Measurements from ENCODE around the gene WBP2NL.
A peak's percentile ranks its signal among the peaks of the same experiment; 100 is the strongest.

WBP2NL gene

DNA sequence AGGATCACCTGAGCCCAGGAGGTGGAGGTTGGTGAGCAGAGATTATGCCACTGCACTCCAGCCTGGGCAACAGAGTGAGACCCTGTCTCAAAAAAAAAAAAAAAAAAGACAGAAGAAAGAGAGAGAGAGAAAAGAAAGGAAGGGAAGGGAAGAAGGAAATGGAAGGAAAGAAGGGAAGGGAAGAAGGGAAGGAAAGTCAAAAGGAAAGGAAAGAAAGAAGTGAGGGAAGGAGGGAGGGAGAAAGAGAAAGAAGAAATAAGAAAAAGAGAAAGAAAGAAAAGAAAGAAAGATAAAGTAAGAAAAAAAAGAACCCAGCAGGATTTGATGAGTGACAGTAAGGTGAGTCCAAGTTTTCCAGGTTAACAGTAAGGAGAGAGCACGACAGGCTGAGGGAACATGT lies 19.6 kb downstream of the WBP2NL start:
- DNase-seq: no peak
- in situ Hi-C loops (cut with MboI; ENCODE audit: low pct_unique_long_range_greater_than_20kb, low sequenced_read_pairs): no loop called here

GRCh38 chr22:42021571-42021970 lies 23.0 kb downstream of the WBP2NL start:
- DNase-seq: no peak
- in situ Hi-C loops (cut with MboI; ENCODE audit: low pct_unique_long_range_greater_than_20kb, low sequenced_read_pairs): no loop called here

DNA sequence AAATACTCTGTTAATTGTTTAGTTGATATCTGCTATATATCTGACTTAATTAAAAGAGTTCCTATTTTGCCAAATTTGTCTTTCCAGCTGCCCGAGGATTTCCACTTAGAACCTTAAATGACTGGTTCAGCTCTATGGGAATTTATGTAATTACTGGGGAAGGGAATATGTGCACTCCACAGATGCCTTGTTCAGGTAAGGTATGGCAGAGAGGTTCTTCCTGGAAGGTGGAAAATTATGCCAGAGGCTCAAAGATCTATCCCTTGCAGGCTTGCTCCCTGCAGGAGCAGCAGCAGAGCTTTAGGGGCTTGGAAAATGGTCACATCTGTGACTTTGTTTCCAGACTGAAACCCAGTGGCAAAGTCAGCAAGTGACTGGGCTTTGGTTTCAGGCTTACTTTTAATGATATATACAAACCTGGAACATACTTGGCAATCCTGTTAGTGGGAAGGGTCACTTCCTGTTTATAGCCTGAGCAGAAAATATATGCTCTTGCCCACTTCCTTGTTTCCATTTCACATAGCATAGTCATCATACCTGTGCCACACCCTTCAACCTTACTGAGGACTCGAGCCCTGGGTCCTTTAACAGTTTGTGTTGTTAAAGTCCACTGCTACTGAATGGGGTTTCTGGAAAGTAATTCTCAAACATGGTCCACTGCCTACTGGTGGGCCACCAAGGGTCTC lies 23.7 kb downstream of the WBP2NL start:
- in situ Hi-C loops (cut with MboI; ENCODE audit: low pct_unique_long_range_greater_than_20kb, low sequenced_read_pairs): no loop called here
- peak; percentile 25 for DNase-seq

DNA sequence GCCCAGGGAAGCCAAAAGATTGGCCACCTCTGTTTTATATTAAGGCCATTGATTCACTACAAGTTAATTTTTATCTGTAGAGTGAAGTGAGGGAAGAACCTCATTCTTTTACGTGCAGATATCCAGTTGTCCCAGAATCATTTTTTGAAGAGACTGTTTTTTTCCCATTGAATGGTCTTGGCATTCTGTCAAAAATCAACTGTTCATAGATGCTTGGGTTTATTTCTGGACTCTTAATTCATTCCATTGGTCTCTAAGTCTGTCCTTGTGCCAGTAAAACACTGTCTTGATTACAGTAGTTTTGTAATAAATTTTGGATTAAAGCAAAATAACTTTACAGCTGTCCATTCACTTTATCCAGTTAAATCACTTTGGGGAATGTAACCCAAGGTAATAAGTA lies 26.8 kb downstream of the WBP2NL start:
- in situ Hi-C loops (cut with MboI; ENCODE audit: low pct_unique_long_range_greater_than_20kb, low sequenced_read_pairs): no loop called here

DNA sequence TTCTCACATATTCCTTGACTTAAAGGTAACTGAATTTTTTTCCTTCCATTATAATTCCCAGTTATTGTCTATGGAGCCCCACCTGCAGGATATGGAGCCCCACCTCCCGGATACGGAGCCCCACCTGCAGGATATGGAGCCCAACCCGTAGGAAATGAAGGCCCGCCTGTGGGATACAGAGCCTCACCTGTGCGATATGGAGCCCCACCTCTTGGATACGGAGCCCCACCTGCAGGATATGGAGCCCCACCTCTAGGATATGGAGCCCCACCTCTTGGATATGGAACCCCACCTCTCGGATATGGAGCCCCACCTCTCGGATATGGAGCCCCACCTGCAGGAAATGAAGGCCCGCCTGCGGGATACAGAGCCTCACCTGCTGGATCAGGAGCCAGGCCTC lies 28.1 kb downstream of the WBP2NL start:
- no peak for DNase-seq
- in situ Hi-C loops (cut with MboI; ENCODE audit: low pct_unique_long_range_greater_than_20kb, low sequenced_read_pairs): no loop called here

More for the DNA sequence above, 26.8 kb downstream of the WBP2NL start:
- no peak for DNase-seq

DNA sequence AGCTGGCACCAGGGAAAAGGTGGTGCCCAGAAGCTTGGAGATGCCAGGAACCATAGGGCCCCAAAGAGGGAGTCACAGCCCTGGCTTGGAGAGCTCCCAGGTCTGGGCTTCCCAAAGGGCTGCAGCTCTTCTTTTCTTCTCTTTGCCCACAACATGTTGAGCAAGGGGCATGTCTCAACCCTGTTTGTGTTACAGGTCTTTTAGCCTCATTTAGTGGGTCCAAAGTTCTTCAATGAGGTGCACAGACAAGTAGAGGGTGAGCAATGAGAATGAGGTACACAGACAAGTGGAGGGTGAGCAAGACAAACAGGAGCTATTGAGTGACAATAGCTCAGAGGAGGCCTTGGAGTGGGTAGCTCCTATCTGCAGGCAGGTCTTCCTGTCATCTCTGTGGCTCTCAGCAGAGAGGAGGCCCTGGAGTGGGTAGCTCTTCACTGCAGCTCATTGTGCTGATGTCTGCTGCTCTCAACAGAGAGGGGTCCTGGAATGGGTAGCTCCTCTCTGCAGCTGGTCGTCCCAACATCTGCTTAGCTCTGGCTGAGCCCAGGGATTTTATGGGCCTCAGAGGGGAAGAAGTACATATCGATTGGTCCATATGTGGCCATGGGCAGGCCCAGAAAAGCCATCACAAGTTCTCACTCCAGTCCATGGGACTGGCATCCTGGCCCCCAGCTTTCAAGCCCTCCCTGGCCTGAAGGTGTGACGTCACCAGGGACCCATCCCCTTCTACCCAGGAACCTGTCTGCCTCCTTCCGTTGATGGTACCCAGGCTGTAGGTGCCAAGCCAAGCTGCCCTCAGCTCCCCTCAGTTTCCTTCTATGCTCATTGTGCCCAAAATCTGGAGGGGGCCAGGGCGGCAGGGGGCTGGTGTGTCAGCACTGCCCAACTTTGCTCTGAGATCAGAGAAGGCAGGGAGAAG lies 34.9 kb downstream of the WBP2NL start:
- DNase-seq: no peak
- in situ Hi-C loops (cut with MboI; ENCODE audit: low pct_unique_long_range_greater_than_20kb, low sequenced_read_pairs): no loop called here

DNA sequence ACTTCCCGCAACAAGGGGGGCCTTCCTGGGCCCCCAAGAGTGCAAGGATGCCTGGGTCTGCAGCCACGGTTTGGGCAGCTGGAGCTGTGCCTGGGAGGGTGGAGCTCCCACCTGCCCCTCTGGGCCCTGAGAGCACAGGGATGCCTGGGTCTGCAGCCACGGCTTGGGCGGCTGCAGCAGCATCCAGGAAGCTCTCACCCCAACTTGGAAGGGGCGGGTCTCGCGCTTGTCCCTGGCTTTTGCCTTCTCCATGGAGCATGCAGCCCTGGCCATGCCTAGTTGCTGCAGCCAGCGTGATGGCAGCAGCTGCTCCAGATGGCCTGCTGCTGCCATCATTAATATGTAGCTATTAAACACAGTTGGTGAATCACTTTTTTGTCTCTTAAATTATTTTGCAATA lies 36.7 kb downstream of the WBP2NL start:
- in situ Hi-C loops (cut with MboI; ENCODE audit: low pct_unique_long_range_greater_than_20kb, low sequenced_read_pairs): no loop called here
- no peak for DNase-seq

DNA sequence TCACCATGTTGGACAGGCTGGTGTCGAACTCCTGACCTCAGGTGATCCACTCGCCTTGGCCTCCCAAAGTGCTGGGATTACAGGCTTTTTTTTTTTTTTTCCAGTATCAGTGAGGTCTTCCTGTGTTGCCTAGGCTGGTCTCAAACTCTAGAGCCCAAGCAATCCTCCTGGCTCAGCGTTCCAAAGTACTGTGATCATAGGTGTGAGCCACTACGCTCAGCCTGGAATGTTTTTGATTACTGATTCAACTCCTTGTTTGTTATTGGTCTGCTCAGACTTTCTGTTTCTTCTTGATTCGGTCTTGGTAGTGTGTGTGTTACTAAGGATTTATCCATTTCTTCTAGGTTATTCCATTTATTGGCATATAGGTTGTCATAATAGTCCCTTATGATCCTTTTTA lies 40.7 kb downstream of the WBP2NL start:
- no peak for DNase-seq
- in situ Hi-C loops (cut with MboI; ENCODE audit: low pct_unique_long_range_greater_than_20kb, low sequenced_read_pairs): no loop called here

GRCh38 chr22:42041784-42042183 lies 43.2 kb downstream of the WBP2NL start:
- in situ Hi-C loops (cut with MboI; ENCODE audit: low pct_unique_long_range_greater_than_20kb, low sequenced_read_pairs): no loop called here
- no peak for DNase-seq

- in situ Hi-C loops (cut with MboI; ENCODE audit: low pct_unique_long_range_greater_than_20kb, low sequenced_read_pairs): no loop called here
- no peak for DNase-seq
These were observed 52.1 kb downstream of the WBP2NL start for GRCh38 chr22:42050641-42051180.

GRCh38 chr22:42052765-42053164 lies 54.2 kb downstream of the WBP2NL start:
- in situ Hi-C loops (cut with MboI; ENCODE audit: low pct_unique_long_range_greater_than_20kb, low sequenced_read_pairs): no loop called here

GRCh38 chr22:42056757-42057511 lies 58.3 kb downstream of the WBP2NL start:
- DNase-seq: no peak
- in situ Hi-C loops (cut with MboI; ENCODE audit: low pct_unique_long_range_greater_than_20kb, low sequenced_read_pairs): no loop called here

More at GRCh38 chr22:42052765-42053164, 54.2 kb downstream of the WBP2NL start:
- no peak for DNase-seq

DNA sequence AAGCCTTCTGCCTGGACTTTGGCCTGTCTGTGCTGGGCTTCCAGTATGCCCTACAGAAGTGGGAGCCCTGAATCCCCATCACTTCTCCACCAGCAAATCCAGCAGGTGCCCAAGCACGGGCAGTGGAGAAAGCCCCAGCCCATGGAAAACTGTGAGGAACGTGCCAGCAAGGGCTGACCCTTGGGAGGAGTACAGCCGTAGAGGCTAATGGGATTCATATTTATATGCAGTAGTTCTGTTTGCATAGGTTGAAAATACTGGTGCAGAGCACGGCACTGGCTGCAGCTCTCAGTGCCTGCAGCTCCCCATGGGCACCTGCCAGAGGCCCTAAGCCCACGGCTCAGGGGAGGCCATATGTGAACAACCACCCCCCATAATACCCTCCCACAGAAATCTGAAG lies 61.9 kb downstream of the WBP2NL start:
- in situ Hi-C loops (cut with MboI; ENCODE audit: low pct_unique_long_range_greater_than_20kb, low sequenced_read_pairs): no loop called here
- DNase-seq: no peak

DNA sequence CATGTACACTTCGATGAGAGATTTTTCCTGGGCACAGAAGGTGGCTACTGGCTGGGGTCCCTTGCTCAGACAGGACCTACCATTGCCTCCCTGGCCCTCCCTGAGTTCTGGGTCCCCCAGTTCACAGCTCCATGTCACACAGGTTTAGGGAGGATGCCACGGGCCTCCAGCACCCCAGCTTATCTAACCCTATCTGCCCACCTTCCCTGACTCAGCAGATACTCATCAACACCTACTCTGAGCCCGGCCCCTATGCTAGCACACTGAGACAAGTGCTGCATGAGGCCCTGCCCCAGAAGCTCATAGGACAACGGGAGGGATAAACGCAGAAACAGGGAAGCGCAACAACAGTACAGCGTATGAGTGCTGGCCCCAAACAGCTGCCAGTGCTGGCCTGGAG lies 62.5 kb downstream of the WBP2NL start:
- no peak for DNase-seq
- in situ Hi-C loops (cut with MboI; ENCODE audit: low pct_unique_long_range_greater_than_20kb, low sequenced_read_pairs): no loop called here

GRCh38 chr22:42062506-42063170 lies 64.0 kb downstream of the WBP2NL start:
- in situ Hi-C loops (cut with MboI; ENCODE audit: low pct_unique_long_range_greater_than_20kb, low sequenced_read_pairs): no loop called here
- DNase-seq: no peak

- in situ Hi-C loops (cut with MboI; ENCODE audit: low pct_unique_long_range_greater_than_20kb, low sequenced_read_pairs): no loop called here
- no peak for DNase-seq
These were observed 66.0 kb downstream of the WBP2NL start for GRCh38 chr22:42064629-42065028.

GRCh38 chr22:42065438-42066125 lies 67.0 kb downstream of the WBP2NL start:
- DNase-seq: no peak

GRCh38 chr22:42066126-42066761 lies 67.7 kb downstream of the WBP2NL start:
- in situ Hi-C loops (cut with MboI; ENCODE audit: low pct_unique_long_range_greater_than_20kb, low sequenced_read_pairs): no loop called here
- no peak for DNase-seq

More at GRCh38 chr22:42065438-42066125, 67.0 kb downstream of the WBP2NL start:
- in situ Hi-C loops (cut with MboI; ENCODE audit: low pct_unique_long_range_greater_than_20kb, low sequenced_read_pairs): no loop called here

All from KBM-7 (cell line).